K562 (cell line): ENCODE results near the gene EFHB. TPM values are rescaled to one million over a fixed set of nuclear protein-coding genes. Genes with fewer than 3 reads are reported as not detected.

ENCODE experiments used
- CEBPB ChIP-seq: fragments of 450-650 bp; IDR thresholded peaks from 2 replicates; pipeline ENCODE4 v1.6.1; 2016; ENCODE audit warnings: missing genetic modification characterization, missing compliant biosample characterization
- CEBPG ChIP-seq, 3 experiments: fragments of 200-800 bp in 1 of 3; sonication (Bioruptor generic) in 1 of 3; sonication (generic) in 1 of 3; formaldehyde crosslinking in 1 of 3; IDR thresholded peaks in 2 of 3; conservative IDR thresholded peaks in 1 of 3; 2 replicates each; pipeline versions ENCODE4 v1.6.1 to v1.8.0; 2016 to 2022; ENCODE audit warnings: missing compliant biosample characterization in 2 of 3, missing genetic modification characterization in 2 of 3, mild to moderate bottlenecking in 1 of 3, missing genetic modification reagents in 1 of 3
- EWSR1 ChIP-seq: fragments of 450-650 bp; IDR thresholded peaks from 2 replicates; pipeline ENCODE4 v1.6.1; 2018; ENCODE audit warnings: borderline replicate concordance, mild to moderate bottlenecking, low read depth, moderate library complexity; ENCODE audit not compliant: partially characterized antibody
- GATAD2A ChIP-seq: fragments of 450-650 bp; IDR thresholded peaks from 2 replicates; pipeline ENCODE4 v1.6.1; 2017
- HEY1 ChIP-seq: fragments of 250-450 bp; sonication (Bioruptor Pico); IDR thresholded peaks from 2 replicates; pipeline ENCODE4 v1.5.0; 2020; ENCODE audit warnings: mild to moderate bottlenecking, moderate library complexity, borderline replicate concordance
- MEF2D ChIP-seq: conservative IDR thresholded peaks from 2 replicates; pipeline ENCODE4 v1.6.1; 2016; ENCODE audit warnings: low read depth, missing genetic modification characterization, missing compliant biosample characterization
- ZNF696 ChIP-seq: fragments of 250-450 bp; sonication (Bioruptor Pico); conservative IDR thresholded peaks from 2 replicates; pipeline ENCODE4 v1.4.0; 2020; ENCODE audit warnings: mild to moderate bottlenecking, moderate library complexity
- polyA plus RNA-seq, 8 experiments: library from polyadenylated mRNA; depleted of rRNA in 4 of 8; stranded (reverse) in 5 of 8; unstranded in 3 of 8; fragments of >200 nt; fragmentation: Nextera tagmentation in 2 of 8; fragmentation: Illumina TruSeq in 1 of 8; extraction: Ambion mirVana in 2 of 8; extraction: Trizol in 1 of 8; gene quantifications; 2 replicates each; pipeline versions ENCODE4 v1.2.1 to v1.2.3, GENCODE V29; 2011 to 2014; ENCODE audit warnings: inconsistent platforms in 1 of 8, missing spikeins in 1 of 8
- total RNA-seq, 7 experiments: library from RNA; depleted of rRNA in 6 of 7; stranded (reverse); fragments of >200 nt in 6 of 7; fragmentation: Illumina TruSeq in 2 of 7; extraction: Trizol in 2 of 7; gene quantifications; 2 replicates each; pipeline versions ENCODE4 v1.2.1 to v1.2.3, GENCODE V29; 2011 to 2021; ENCODE audit warnings: low replicate concordance in 1 of 7
- TF ChIP-seq, protein P1 (sequence below): fragments of 450-650 bp; IDR thresholded peaks from 2 replicates; pipeline ENCODE4 v1.6.1; 2016; ENCODE audit warnings: low read depth
- TF ChIP-seq, protein P2 (sequence below): fragments of 150-350 bp; IDR thresholded peaks from 2 replicates; pipeline ENCODE4 v1.6.1; 2014; ENCODE audit warnings: low read depth, mild to moderate bottlenecking, low read length, borderline replicate concordance
- TF ChIP-seq, protein P3 (sequence below): fragments of 200-800 bp; sonication (Bioruptor generic); IDR thresholded peaks from 2 replicates; pipeline ENCODE4 v1.6.1; 2016; ENCODE audit warnings: missing genetic modification characterization, missing compliant biosample characterization

EFHB gene
- total and polyA plus RNA-seq, 9 of the 15 experiments (the other 6 are each of a cell fraction or from before 2014, with no cell fraction given) = 1.5 to 4.0 (median 1.8) TPM

DNA sequence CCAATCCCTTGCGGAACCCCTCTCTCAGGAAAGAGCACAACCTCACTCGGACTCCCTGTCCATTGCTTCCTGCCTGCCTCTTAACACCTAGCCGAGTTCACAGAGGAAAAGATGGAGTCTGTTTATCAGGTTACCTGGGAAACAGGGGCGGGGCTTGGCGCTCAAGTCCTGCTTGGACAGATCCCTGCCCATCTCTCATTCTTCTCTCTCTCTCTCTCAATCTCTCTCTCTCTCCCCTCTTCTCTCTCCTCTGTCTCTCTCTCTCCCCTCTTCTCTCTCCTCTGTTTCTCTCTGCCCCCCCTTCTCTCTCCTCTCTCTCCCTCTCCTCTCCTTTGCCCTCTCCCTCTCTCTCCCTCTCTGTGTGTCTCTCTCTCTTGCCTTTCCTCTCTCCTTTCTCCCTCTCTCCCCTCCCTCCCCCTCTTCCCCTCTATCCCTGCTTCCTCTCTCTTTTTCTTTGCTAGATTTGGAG lies at the start of gene EFHB (continued):
- TF ChIP-seq, protein P1, sequence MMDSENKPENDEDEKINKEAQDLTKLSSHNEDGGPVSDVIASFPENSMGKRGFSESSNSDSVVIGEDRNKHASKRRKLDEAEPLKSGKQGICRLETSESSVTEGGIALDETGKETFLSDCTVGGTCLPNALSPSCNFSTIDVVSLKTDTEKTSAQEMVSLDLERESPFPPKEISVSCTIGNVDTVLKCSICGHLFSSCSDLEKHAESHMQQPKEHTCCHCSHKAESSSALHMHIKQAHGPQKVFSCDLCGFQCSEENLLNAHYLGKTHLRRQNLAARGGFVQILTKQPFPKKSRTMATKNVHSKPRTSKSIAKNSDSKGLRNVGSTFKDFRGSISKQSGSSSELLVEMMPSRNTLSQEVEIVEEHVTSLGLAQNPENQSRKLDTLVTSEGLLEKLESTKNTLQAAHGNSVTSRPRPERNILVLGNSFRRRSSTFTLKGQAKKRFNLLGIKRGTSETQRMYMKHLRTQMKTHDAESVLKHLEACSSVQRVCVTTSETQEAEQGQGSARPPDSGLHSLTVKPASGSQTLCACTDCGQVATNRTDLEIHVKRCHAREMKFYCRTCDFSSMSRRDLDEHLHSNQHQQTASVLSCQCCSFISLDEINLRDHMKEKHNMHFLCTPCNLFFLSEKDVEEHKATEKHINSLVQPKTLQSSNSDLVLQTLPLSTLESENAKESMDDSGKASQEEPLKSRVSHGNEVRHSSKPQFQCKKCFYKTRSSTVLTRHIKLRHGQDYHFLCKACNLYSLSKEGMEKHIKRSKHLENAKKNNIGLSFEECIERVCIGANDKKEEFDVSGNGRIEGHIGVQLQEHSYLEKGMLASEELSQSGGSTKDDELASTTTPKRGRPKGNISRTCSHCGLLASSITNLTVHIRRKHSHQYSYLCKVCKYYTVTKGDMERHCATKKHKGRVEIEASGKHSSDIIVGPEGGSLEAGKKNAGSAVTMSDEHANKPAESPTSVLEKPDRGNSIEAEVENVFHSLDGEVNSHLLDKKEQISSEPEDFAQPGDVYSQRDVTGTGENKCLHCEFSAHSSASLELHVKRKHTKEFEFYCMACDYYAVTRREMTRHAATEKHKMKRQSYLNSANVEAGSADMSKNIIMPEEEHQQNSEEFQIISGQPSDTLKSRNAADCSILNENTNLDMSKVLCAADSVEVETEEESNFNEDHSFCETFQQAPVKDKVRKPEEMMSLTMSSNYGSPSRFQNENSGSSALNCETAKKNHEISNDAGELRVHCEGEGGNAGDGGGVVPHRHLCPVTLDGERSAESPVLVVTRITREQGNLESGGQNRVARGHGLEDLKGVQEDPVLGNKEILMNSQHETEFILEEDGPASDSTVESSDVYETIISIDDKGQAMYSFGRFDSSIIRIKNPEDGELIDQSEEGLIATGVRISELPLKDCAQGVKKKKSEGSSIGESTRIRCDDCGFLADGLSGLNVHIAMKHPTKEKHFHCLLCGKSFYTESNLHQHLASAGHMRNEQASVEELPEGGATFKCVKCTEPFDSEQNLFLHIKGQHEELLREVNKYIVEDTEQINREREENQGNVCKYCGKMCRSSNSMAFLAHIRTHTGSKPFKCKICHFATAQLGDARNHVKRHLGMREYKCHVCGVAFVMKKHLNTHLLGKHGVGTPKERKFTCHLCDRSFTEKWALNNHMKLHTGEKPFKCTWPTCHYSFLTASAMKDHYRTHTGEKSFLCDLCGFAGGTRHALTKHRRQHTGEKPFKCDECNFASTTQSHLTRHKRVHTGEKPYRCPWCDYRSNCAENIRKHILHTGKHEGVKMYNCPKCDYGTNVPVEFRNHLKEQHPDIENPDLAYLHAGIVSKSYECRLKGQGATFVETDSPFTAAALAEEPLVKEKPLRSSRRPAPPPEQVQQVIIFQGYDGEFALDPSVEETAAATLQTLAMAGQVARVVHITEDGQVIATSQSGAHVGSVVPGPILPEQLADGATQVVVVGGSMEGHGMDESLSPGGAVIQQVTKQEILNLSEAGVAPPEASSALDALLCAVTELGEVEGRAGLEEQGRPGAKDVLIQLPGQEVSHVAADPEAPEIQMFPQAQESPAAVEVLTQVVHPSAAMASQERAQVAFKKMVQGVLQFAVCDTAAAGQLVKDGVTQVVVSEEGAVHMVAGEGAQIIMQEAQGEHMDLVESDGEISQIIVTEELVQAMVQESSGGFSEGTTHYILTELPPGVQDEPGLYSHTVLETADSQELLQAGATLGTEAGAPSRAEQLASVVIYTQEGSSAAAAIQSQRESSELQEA = peak; percentile 55; the same call in 1 of the 2 replicates
- TF ChIP-seq GATAD2A = peak; percentile 66; the same call in 1 of the 2 replicates
- no peak for TF ChIP-seq ZNF696 (CRISPR knock-in tag)
- TF ChIP-seq HEY1 (CRISPR knock-in tag) = no peak
- no peak for TF ChIP-seq CEBPG (CRISPR knock-in tag; IDR thresholded peaks at IDR 0.05)
- no peak for TF ChIP-seq CEBPG (tag; conservative IDR thresholded peaks at IDR 0.05 in 1 of 2, IDR thresholded peaks at IDR 0.05 in 1 of 2)
- TF ChIP-seq EWSR1 = no peak
- TF ChIP-seq CEBPB (tag) = no peak
- TF ChIP-seq, protein P2, sequence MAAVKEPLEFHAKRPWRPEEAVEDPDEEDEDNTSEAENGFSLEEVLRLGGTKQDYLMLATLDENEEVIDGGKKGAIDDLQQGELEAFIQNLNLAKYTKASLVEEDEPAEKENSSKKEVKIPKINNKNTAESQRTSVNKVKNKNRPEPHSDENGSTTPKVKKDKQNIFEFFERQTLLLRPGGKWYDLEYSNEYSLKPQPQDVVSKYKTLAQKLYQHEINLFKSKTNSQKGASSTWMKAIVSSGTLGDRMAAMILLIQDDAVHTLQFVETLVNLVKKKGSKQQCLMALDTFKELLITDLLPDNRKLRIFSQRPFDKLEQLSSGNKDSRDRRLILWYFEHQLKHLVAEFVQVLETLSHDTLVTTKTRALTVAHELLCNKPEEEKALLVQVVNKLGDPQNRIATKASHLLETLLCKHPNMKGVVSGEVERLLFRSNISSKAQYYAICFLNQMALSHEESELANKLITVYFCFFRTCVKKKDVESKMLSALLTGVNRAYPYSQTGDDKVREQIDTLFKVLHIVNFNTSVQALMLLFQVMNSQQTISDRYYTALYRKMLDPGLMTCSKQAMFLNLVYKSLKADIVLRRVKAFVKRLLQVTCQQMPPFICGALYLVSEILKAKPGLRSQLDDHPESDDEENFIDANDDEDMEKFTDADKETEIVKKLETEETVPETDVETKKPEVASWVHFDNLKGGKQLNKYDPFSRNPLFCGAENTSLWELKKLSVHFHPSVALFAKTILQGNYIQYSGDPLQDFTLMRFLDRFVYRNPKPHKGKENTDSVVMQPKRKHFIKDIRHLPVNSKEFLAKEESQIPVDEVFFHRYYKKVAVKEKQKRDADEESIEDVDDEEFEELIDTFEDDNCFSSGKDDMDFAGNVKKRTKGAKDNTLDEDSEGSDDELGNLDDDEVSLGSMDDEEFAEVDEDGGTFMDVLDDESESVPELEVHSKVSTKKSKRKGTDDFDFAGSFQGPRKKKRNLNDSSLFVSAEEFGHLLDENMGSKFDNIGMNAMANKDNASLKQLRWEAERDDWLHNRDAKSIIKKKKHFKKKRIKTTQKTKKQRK = no peak
- peak; percentile 80 for TF ChIP-seq MEF2D (tag)
- TF ChIP-seq, protein P3, sequence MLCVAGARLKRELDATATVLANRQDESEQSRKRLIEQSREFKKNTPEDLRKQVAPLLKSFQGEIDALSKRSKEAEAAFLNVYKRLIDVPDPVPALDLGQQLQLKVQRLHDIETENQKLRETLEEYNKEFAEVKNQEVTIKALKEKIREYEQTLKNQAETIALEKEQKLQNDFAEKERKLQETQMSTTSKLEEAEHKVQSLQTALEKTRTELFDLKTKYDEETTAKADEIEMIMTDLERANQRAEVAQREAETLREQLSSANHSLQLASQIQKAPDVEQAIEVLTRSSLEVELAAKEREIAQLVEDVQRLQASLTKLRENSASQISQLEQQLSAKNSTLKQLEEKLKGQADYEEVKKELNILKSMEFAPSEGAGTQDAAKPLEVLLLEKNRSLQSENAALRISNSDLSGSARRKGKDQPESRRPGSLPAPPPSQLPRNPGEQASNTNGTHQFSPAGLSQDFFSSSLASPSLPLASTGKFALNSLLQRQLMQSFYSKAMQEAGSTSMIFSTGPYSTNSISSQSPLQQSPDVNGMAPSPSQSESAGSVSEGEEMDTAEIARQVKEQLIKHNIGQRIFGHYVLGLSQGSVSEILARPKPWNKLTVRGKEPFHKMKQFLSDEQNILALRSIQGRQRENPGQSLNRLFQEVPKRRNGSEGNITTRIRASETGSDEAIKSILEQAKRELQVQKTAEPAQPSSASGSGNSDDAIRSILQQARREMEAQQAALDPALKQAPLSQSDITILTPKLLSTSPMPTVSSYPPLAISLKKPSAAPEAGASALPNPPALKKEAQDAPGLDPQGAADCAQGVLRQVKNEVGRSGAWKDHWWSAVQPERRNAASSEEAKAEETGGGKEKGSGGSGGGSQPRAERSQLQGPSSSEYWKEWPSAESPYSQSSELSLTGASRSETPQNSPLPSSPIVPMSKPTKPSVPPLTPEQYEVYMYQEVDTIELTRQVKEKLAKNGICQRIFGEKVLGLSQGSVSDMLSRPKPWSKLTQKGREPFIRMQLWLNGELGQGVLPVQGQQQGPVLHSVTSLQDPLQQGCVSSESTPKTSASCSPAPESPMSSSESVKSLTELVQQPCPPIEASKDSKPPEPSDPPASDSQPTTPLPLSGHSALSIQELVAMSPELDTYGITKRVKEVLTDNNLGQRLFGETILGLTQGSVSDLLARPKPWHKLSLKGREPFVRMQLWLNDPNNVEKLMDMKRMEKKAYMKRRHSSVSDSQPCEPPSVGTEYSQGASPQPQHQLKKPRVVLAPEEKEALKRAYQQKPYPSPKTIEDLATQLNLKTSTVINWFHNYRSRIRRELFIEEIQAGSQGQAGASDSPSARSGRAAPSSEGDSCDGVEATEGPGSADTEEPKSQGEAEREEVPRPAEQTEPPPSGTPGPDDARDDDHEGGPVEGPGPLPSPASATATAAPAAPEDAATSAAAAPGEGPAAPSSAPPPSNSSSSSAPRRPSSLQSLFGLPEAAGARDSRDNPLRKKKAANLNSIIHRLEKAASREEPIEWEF (CRISPR knock-in tag) = no peak
